ENCODE results near the gene SLC25A3.
"Not testable (repeated sequence)": the region's sequence is repeated elsewhere in the genome, so short reads cannot be mapped to it uniquely, and the experiment has no call there.

Gene SLC25A3

GRCh38 chr12:98595243-98595988 is 1.9 kb downstream of the SLC25A3 start:
- DNase-seq = no peak

GRCh38 chr12:98597313-98597712 is 3.8 kb downstream of the SLC25A3 start:
- DNase-seq = not testable (repeated sequence)

DNA sequence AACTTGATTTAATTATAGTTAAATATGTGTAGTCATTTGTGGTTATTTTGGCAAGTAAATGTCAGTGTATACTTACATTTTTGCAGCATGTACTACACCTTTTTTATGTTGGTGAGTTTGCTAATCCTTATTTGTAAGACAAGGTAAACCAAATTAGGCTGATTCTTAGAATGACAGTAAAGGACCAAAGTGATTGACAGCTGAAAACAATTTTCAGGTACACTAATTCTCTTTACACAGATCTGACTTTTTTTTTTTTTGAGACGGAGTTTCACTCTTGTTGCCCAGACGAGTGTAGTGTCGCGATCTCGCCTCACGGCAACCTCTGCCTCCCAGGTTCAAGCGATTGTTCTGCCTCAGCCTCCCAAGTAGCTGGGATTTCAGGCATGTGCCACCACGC is 8.4 kb downstream of the SLC25A3 start:
- DNase-seq = no peak

DNA sequence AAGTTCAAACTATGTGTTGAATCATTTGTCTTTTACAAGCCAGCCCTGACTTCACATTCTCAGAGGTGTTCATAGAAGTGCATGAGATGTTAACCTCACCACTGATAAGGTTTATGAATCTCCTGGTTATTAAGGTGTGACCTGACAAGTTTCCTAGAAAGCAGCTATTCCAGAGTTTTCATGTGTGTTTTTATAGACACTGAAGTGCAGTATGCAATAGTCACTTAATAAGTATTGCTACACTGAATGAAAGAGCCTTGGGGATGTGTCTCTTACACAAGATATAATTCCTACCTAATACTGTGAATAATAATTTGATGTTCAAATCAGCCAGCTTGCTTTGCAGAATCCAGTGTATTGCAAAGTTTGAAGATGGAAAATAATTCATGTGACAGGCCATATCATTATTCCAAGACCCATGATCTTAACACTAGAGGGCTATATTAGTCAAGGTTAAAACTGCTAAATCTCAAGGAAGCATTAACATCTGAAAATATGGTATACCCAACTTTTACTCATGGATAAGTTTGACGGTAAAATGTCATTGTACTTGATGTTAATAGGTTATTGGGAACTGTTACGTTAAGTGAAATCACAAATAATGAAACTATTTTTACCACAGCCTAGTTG is 13.0 kb downstream of the SLC25A3 start:
- no peak for DNase-seq

DNA sequence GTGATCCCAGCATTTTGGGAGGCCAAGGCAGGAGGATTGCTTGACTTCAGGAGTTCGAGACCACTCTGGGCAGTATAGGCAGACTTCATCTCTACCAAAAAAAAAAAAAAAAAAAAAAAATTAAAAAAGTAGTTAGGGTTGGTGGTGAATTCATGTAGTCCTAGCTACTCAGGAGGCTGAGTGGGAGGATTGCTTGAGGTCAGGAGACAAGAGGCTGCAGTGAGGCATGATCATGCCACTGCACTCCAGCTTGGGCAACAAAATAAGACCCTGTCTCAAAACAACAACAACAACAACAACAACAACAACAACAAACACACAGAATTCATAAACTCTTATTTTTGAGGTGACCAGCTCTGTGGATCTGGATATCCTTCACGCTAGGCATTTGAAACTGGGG is 17.1 kb downstream of the SLC25A3 start:
- DNase-seq = no peak

GRCh38 chr12:98612696-98613334 is 19.3 kb downstream of the SLC25A3 start:
- DNase-seq = no peak

GRCh38 chr12:98618952-98619351 is 25.5 kb downstream of the SLC25A3 start:
- DNase-seq = no peak

DNA sequence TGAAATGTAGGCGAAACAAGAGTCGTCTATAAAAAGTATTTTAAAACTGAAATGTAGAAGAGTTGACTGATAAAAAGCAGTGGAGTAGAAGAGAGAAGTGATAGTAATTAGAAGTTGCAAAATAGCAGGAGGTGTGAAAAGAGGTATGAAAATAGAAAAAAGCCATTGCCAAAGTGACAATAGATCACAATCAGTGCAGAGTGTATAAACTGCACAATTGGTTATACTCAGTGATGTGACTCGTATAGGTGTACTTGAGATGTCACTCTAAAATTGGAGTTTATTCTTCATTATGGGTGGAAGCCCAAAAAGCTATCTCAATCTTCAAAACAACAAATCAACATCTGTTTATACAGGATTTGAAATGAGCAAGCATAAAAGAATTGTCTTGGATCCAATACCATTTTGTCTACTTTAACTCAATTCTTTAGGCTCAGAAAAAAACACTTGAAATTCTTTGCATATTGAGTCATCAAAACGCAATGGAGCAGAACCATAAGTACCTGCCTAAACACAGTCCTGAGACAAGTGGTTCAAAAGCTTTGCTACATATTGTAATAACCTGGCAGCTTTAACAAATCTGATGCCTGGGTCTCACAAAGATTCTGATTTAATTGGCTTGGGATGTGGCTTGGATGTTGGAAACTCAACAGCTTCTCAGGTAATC is 42.3 kb downstream of the SLC25A3 start:
- no peak for DNase-seq

- no peak for DNase-seq
These were observed 43.6 kb downstream of the SLC25A3 start for GRCh38 chr12:98637068-98637467.

- no peak for DNase-seq
These were observed 44.5 kb downstream of the SLC25A3 start for GRCh38 chr12:98638009-98638408.

GRCh38 chr12:98639491-98639890 is 46.0 kb downstream of the SLC25A3 start:
- no peak for DNase-seq

GRCh38 chr12:98642801-98643200 is 49.3 kb downstream of the SLC25A3 start:
- not testable (repeated sequence) for DNase-seq

GRCh38 chr12:98644433-98644711 is 50.9 kb downstream of the SLC25A3 start:
- DNase-seq = no peak

- peak; percentile 96 for DNase-seq
These were observed 51.5 kb downstream of the SLC25A3 start, which contains the start of the genes APAF1 and IKBIP for GRCh38 chr12:98644712-98645571. Gene APAF1, plus strand, starts transcription at chr12:98645290. Its CDS starts 3,070 bp downstream, at chr12:98648360. Gene IKBIP, minus strand, starts transcription at chr12:98644788. Its CDS starts 87 bp downstream, at chr12:98644701.

- DNase-seq = no peak
These were observed 52.1 kb downstream of the SLC25A3 start for GRCh38 chr12:98645572-98646067.

GRCh38 chr12:98646294-98647090 is 53.0 kb downstream of the SLC25A3 start:
- DNase-seq = no peak

- no peak for DNase-seq
These were observed 57.8 kb downstream of the SLC25A3 start for GRCh38 chr12:98651328-98651727.

GRCh38 chr12:98653866-98654493 is 60.5 kb downstream of the SLC25A3 start:
- DNase-seq = no peak

All from T-helper 9 cell (primary cell).